Measurements from ENCODE around the gene RPS2. TPM values are rescaled to one million over a fixed set of nuclear protein-coding genes. Genes with fewer than 3 reads are reported as not detected.
"Not testable (repeated sequence)": the region's sequence is repeated elsewhere in the genome, so short reads cannot be mapped to it uniquely, and the experiment has no call there.

Gene RPS2
- 1,000 to 10,000 TPM; 1,131 to 1,263 TPM for total RNA-seq
- long read RNA-seq, donor 1, transcript RPS2-201 (7 exons, 985 nt) = major isoform, 619 of 803 reads
- long read RNA-seq, donor 1, partial matches to known transcripts = 167 of 803 reads
- long read RNA-seq, donor 1, other reads (novel, unspliced or antisense) = 16 of 803 reads
- long read RNA-seq, donor 2, transcript RPS2-201 (7 exons, 985 nt) = major isoform, 96 of 226 reads
- long read RNA-seq, donor 2, partial matches to known transcripts = 122 of 226 reads
- long read RNA-seq, donor 2, other reads (novel, unspliced or antisense) = 8 of 226 reads

GRCh38 chr16:1964506-1965395, at the start of gene RPS2:
Gene RPS2 (minus strand): TSS chr16:1964826. CDS start chr16:1964625, 201 bp downstream.
- intact Hi-C loops (cut with DNase I) = no loop called here
- DNase-seq (ENCODE audit: low spot score) = peak; percentile 100

- DNase-seq (ENCODE audit: low spot score) = no peak
- intact Hi-C loops (cut with DNase I) = no loop called here
Measured at GRCh38 chr16:2013527-2013926, 48.9 kb upstream of the RPS2 start.

- DNase-seq (ENCODE audit: low spot score); intact Hi-C loops (cut with DNase I): not testable (repeated sequence)
Measured at GRCh38 chr16:2011726-2012125, 47.1 kb upstream of the RPS2 start.

- intact Hi-C loops (cut with DNase I) = no loop called here
- DNase-seq (ENCODE audit: low spot score) = peak; percentile 94
Measured at GRCh38 chr16:2009791-2010510, 45.3 kb upstream of the RPS2 start, which contains the start of gene ZNF598. Gene ZNF598 (minus strand): TSS chr16:2009821.

- DNase-seq (ENCODE audit: low spot score) = no peak
- intact Hi-C loops (cut with DNase I) = no loop called here
Measured at GRCh38 chr16:2009164-2009711, 44.6 kb upstream of the RPS2 start.

- no peak for DNase-seq (ENCODE audit: low spot score)
- intact Hi-C loops (cut with DNase I) = no loop called here
Measured at GRCh38 chr16:2008631-2009163, 44.1 kb upstream of the RPS2 start.

- peak; percentile 81 for DNase-seq (ENCODE audit: low spot score)
- intact Hi-C loops (cut with DNase I) = no loop called here
Measured at GRCh38 chr16:2008009-2008526, 43.4 kb upstream of the RPS2 start.

- intact Hi-C loops (cut with DNase I) = no loop called here
- DNase-seq (ENCODE audit: low spot score) = no peak
Measured at GRCh38 chr16:2007081-2007836, 42.6 kb upstream of the RPS2 start.

GRCh38 chr16:2006317-2006716, 41.7 kb upstream of the RPS2 start:
- intact Hi-C loops (cut with DNase I) = no loop called here
- no peak for DNase-seq (ENCODE audit: low spot score)

GRCh38 chr16:2005646-2006045, 41.0 kb upstream of the RPS2 start:
- DNase-seq (ENCODE audit: low spot score) = no peak
- intact Hi-C loops (cut with DNase I) = no loop called here

GRCh38 chr16:2004795-2005517, 40.3 kb upstream of the RPS2 start:
- intact Hi-C loops (cut with DNase I) = no loop called here
- no peak for DNase-seq (ENCODE audit: low spot score)

GRCh38 chr16:2003827-2004641, 39.4 kb upstream of the RPS2 start:
- peak; percentile 96 for DNase-seq (ENCODE audit: low spot score)
- intact Hi-C loops (cut with DNase I) = no loop called here

- no peak for DNase-seq (ENCODE audit: low spot score)
- intact Hi-C loops (cut with DNase I) = no loop called here
Measured at GRCh38 chr16:2003231-2003826, 38.7 kb upstream of the RPS2 start.

GRCh38 chr16:2002406-2003230, 38.0 kb upstream of the RPS2 start:
- intact Hi-C loops (cut with DNase I) = no loop called here
- DNase-seq (ENCODE audit: low spot score) = no peak

- intact Hi-C loops (cut with DNase I) = no loop called here
- no peak for DNase-seq (ENCODE audit: low spot score)
Measured at GRCh38 chr16:2001456-2002355, 37.1 kb upstream of the RPS2 start.
